Fibroblast of lung (primary cell): ENCODE data around the gene AKTIP.

Experiments
- CTCF ChIP-seq, 2 donors: IDR thresholded peaks in 1 of 2; conservative IDR thresholded peaks in 1 of 2; 1 replicate in 1 of 2; 2 replicates in 1 of 2; pipeline ENCODE4 v1.5.1; 2011 to 2012; ENCODE audit warnings: low read length in 2 of 2, control low read depth in 1 of 2, inconsistent platforms in 1 of 2, low read depth in 1 of 2, mild to moderate bottlenecking in 1 of 2
- EZH2 ChIP-seq: IDR thresholded peaks from 2 replicates; pipeline ENCODE4 v1.5.1; 2012; ENCODE audit warnings: low read length, control low read depth, mild to moderate bottlenecking; ENCODE audit errors: missing control alignments

GRCh38 chr16:53519417-53520091 lies 16.5 kb upstream of the AKTIP start:
- TF ChIP-seq EZH2, result no peak
- no peak for TF ChIP-seq CTCF (conservative IDR thresholded peaks at IDR 0.05 in 1 of 2, IDR thresholded peaks at IDR 0.05 in 1 of 2; ENCODE audit: low read depth in 1 of 2, low read length in 2 of 2)
